Left lung (tissue), 10 donors: ENCODE data around the gene NMNAT3. TPM values are rescaled to one million over a fixed set of nuclear protein-coding genes. Genes with fewer than 3 reads are reported as not detected.

Experiments
- ATAC-seq: fragments of 200-7000 bp; cut with Tn5 transposase; one replicate; pipeline ENCODE4 v1.9.1; 2020; ENCODE audit warnings: moderate library complexity
- DNase-seq, 4 donors: peaks; one replicate each; pipeline ENCODE4 v3.0.0-alpha.2; 2013 to 2020
- H3K27ac ChIP-seq, 2 donors: fragments of 200-600 bp; sonication (generic) in 1 of 2; one replicate each; pipeline versions ENCODE4 v1.5.0 to v1.8.0; 2020 to 2021
- H3K27me3 ChIP-seq, 2 donors: fragments of 200-600 bp; sonication (generic) in 1 of 2; one replicate each; pipeline versions ENCODE4 v1.5.0 to v1.8.0; 2020 to 2021
- H3K36me3 ChIP-seq, 2 donors: fragments of 200-600 bp; sonication (generic) in 1 of 2; one replicate each; pipeline versions ENCODE4 v1.5.0 to v1.8.0; 2020 to 2021
- H3K4me1 ChIP-seq, 2 donors: fragments of 200-600 bp; one replicate each; pipeline ENCODE4 v1.8.0; 2021
- H3K4me3 ChIP-seq, 2 donors: fragments of 200-600 bp; sonication (generic) in 1 of 2; one replicate each; pipeline versions ENCODE4 v1.5.0 to v1.8.0; 2020 to 2021; ENCODE audit warnings: mild to moderate bottlenecking in 1 of 2
- H3K9me3 ChIP-seq, 2 donors: fragments of 200-600 bp; sonication (generic) in 1 of 2; one replicate each; pipeline versions ENCODE4 v1.5.0 to v1.8.0; 2020 to 2021
- intact Hi-C, 2 donors: fragments of 100-400 bp; cut with DNase I; formaldehyde crosslinking; loops; one replicate each; pipeline versions ENCODE4 v1.11.2 to v1.14.2; 2022
- polyA plus RNA-seq, 6 donors: library from polyadenylated mRNA; unstranded; fragments of 120-200 nt; gene quantifications; one replicate each; pipeline ENCODE4 v1.2.1, GENCODE V29; 2013; ENCODE audit not compliant: insufficient read length in 6 of 6
- total RNA-seq, 2 donors: library from RNA; stranded (reverse); fragmentation: NEBNext Ultra II Directional; extraction: Animal tissue kit (Norgen Biotek cat#: 25700); gene quantifications; one replicate each; pipeline ENCODE4 v1.2.1, GENCODE V29; 2021
- TF ChIP-seq, protein P1 (sequence below), 2 donors: fragments of 200-600 bp; sonication (generic) in 1 of 2; IDR thresholded peaks; one replicate each; pipeline versions ENCODE4 v1.5.0 to v1.8.0; 2021; ENCODE audit warnings: antibody characterized with exemption in 2 of 2
- donor health status: DM: no; HTN: yes; CAD: no.
- donor health status: DM: no; HTN: no; CAD: no.

Gene NMNAT3
- total and polyA plus RNA-seq, 8 donors = 3.2 to 8.0 (median 6.0) TPM

DNA sequence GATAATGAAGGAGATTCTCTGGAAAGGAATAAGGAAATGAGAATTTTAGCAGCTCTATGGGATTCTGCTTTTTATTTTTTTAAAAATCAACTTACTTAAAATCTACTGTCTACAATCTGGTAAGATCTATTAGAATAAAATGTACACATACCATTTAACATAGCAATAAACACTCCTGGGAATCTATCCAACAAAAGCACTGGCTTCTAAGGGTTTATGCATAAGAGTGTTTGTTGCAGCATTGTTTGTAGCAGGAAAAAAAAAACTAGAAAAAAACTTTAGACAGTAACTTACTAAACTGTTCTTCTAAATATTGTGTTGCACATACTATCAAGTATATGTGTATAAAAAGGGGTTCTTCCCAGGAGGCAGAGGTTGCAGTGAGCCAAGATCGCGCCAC, 122.5 kb downstream of the NMNAT3 start:
- no peaks in the 10 kb centered on the region for H3K4me1 ChIP-seq
- H3K27me3 ChIP-seq = no peaks in the 10 kb centered on the region
- no peak overlapping the region for H3K27ac ChIP-seq
- ATAC-seq (no peak), DNase-seq (peak in 1 of 4 donors; percentile 53)
- H3K9me3 ChIP-seq = no peaks in the 10 kb centered on the region
- no peak overlapping the region for H3K4me3 ChIP-seq
- H3K36me3 ChIP-seq = no peaks in the 10 kb centered on the region
- TF ChIP-seq, protein P1, sequence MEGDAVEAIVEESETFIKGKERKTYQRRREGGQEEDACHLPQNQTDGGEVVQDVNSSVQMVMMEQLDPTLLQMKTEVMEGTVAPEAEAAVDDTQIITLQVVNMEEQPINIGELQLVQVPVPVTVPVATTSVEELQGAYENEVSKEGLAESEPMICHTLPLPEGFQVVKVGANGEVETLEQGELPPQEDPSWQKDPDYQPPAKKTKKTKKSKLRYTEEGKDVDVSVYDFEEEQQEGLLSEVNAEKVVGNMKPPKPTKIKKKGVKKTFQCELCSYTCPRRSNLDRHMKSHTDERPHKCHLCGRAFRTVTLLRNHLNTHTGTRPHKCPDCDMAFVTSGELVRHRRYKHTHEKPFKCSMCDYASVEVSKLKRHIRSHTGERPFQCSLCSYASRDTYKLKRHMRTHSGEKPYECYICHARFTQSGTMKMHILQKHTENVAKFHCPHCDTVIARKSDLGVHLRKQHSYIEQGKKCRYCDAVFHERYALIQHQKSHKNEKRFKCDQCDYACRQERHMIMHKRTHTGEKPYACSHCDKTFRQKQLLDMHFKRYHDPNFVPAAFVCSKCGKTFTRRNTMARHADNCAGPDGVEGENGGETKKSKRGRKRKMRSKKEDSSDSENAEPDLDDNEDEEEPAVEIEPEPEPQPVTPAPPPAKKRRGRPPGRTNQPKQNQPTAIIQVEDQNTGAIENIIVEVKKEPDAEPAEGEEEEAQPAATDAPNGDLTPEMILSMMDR (IDR thresholded peaks at IDR 0.05) = no peak
- intact Hi-C loops = no loop called here

DNA sequence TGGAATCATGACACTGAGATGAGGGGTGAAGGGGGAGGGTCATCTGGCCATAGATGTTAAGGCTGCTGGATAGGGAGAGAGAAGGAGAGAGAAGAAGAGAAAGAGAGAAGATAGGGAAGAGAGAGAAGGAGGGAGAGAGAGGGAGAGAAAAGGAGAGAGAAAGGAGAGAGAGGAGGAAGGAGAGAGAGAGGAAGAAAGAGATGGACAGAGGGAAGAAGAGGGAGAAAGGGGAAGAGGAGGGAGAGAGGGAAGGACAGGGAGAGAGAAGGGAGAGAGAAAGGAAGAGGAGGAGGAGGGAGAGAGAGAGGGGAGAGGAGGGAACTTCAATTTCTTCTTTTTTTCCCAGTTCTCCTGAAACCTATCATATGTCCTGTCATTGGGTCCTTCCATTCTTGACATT, 123.1 kb downstream of the NMNAT3 start:
- Histone ChIP-seq H3K4me1 (no peaks in the 10 kb centered on the region), H3K27me3 (no peaks in the 10 kb centered on the region), H3K9me3 (no peaks in the 10 kb centered on the region), H3K36me3 (no peaks in the 10 kb centered on the region), H3K27ac (no peak overlapping the region), H3K4me3 (no peak overlapping the region)
- intact Hi-C loops = no loop called here
- no peak for ATAC-seq
- TF ChIP-seq, protein P1 (IDR thresholded peaks at IDR 0.05) = no peak
- no peak for DNase-seq

DNA sequence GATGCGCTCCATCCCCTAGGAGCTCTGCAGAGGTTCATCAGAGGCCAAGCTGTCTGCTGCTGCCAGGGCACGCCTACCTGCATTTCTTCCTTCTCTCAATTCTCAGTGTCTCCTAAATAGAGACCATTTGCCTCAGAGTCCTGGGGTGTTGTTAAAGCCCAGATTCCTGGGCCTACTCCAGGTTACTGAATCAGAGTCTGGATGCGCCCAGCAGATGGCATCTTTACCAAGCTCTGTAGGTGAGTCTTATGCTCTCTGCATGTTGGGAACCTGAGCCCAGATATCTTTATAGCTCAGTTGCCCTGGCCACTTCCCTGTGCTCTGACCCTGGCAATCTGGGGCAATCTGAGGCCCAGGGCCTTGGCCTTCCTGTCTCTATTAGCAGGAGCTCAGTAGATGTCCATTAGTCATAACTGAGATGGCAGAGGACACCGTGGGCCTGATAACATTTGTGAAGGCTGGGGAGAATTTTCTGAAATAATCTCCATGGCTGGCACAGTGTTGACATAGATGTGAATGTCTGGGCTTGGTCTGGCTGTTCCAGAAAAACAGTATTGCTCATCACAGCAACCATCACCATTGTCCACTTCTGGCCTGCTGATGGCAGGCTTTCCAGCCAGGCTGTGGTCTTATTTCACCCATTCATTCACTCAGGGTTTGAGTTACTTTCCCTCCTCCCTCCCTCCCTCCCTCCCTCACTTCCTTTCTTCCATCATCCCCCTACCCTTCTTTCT, 125.0 kb downstream of the NMNAT3 start:
- Histone ChIP-seq H3K27ac (no peak overlapping the region), H3K27me3 (no peaks in the 10 kb centered on the region), H3K9me3 (no peaks in the 10 kb centered on the region), H3K4me1 (no peaks in the 10 kb centered on the region), H3K4me3 (no peak overlapping the region), H3K36me3 (no peaks in the 10 kb centered on the region)
- ATAC-seq = no peak
- DNase-seq = no peak
- intact Hi-C loops = no loop called here
- TF ChIP-seq, protein P1 (IDR thresholded peaks at IDR 0.05) = no peak

DNA sequence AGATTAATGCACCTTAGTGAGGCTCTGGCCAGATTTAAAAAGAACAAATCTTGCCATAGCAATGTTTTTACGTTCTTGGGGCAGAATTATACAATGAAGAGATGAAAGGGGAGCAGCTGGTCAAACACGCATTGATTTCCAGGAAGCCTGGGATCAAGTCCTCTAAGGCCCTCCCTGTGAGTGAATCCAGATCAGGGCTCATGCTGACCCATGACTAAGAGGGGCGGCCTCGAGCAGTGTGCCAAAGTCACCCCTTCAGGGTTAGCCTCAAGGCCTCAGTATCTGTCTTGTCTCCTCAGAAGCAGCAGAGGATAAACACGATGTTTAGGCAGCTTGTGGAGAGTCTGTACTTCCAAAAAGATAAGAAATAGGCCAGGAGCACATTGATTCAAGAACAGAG, 129.0 kb downstream of the NMNAT3 start:
- DNase-seq (no peak), ATAC-seq (no peak)
- Histone ChIP-seq H3K27ac (no peak overlapping the region), H3K9me3 (no peaks in the 10 kb centered on the region), H3K4me1 (no peaks in the 10 kb centered on the region), H3K27me3 (no peaks in the 10 kb centered on the region), H3K4me3 (no peak overlapping the region), H3K36me3 (no peaks in the 10 kb centered on the region)
- TF ChIP-seq, protein P1 (IDR thresholded peaks at IDR 0.05) = no peak
- intact Hi-C loops = no loop called here

DNA sequence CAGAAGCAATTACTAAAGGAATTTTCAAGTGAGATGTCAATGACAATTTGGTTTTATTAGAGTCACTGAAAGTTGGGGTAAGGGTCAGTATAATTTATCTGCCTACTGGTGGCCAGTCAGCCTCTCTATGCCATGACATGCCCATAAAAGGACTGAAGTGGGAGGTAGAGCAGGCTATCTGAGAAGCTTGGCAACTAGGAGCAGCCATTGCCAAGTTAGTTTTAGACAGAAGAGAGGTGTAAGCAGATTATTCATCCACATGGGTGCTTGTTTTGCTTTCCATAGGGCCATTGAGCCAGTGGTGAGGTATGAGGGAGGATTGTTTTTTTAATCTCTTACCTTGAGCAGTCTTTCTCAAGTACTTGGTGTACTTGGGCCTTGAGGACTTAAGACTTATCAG, 130.1 kb downstream of the NMNAT3 start:
- H3K36me3 ChIP-seq = no peaks in the 10 kb centered on the region
- no peak overlapping the region for H3K27ac ChIP-seq
- H3K27me3 ChIP-seq = no peaks in the 10 kb centered on the region
- H3K4me1 ChIP-seq = no peaks in the 10 kb centered on the region
- H3K9me3 ChIP-seq = no peaks in the 10 kb centered on the region
- intact Hi-C loops = no loop called here
- TF ChIP-seq, protein P1 (IDR thresholded peaks at IDR 0.05) = no peak
- no peak overlapping the region for H3K4me3 ChIP-seq
- DNase-seq = no peak
- ATAC-seq = peak; percentile 84
